ENCODE results near the gene CTDSPL. TPM values are rescaled to one million over a fixed set of nuclear protein-coding genes. Genes with fewer than 3 reads are reported as not detected.
A peak's percentile ranks its signal among the peaks of the same experiment; 100 is the strongest.

CTDSPL gene
- total and polyA plus RNA-seq, 7 donors: 2.7 to 24.6 (median 6.8) TPM

GRCh38 chr3:37906734-37907282 lies 45.1 kb downstream of the CTDSPL start:
- ATAC-seq: no peak
- WGBS, 3 donors: 48 to 72% (median 53%) methylated on average over 5 of the region's 5 CpGs
- Histone ChIP-seq H3K27me3 (ENCODE audit: insufficient read depth in 3 of 3, low read length in 2 of 3) (no peaks in the 10 kb centered on the region), H3K4me1 (peaks cover 16% of the 10 kb centered on the region), H3K4me3 (no peak overlapping the region), H3K27ac (peak overlapping the region; percentile 51), H3K36me3 (ENCODE audit: insufficient read depth in 1 of 2, low read depth in 1 of 2) (no peaks in the 10 kb centered on the region), H3K9me3 (no peaks in the 10 kb centered on the region)
- TF ChIP-seq CTCF (IDR thresholded peaks at IDR 0.05): no peak
- DNase-seq: no peak
- intact Hi-C loops (cut with DNase I): no loop called here

- Histone ChIP-seq H3K4me3 (no peak overlapping the region), H3K27me3 (ENCODE audit: insufficient read depth in 3 of 3, low read length in 2 of 3) (no peaks in the 10 kb centered on the region), H3K9me3 (no peaks in the 10 kb centered on the region), H3K27ac (no peak overlapping the region), H3K4me1 (peaks cover 16% of the 10 kb centered on the region), H3K36me3 (ENCODE audit: insufficient read depth in 1 of 2, low read depth in 1 of 2) (no peaks in the 10 kb centered on the region)
- WGBS, 3 donors: 72 to 90% (median 88%) methylated on average over 2 of the region's 2 CpGs
- TF ChIP-seq CTCF (IDR thresholded peaks at IDR 0.05): no peak
- intact Hi-C loops (cut with DNase I): no loop called here
- DNase-seq: no peak
- no peak for ATAC-seq
Observed at GRCh38 chr3:37907371-37907770, 45.7 kb downstream of the CTDSPL start.

- Histone ChIP-seq H3K27me3 (ENCODE audit: insufficient read depth in 3 of 3, low read length in 2 of 3) (no peaks in the 10 kb centered on the region), H3K9me3 (no peaks in the 10 kb centered on the region), H3K4me3 (no peak overlapping the region), H3K36me3 (ENCODE audit: insufficient read depth in 1 of 2, low read depth in 1 of 2) (no peaks in the 10 kb centered on the region), H3K4me1 (peaks cover 16% of the 10 kb centered on the region), H3K27ac (no peak overlapping the region)
- 63 to 83% (median 75%) methylated on average over 6 of the region's 6 CpGs for WGBS, 3 donors
- intact Hi-C loops (cut with DNase I): no loop called here
- DNase-seq (no peak), ATAC-seq (no peak)
- TF ChIP-seq CTCF (IDR thresholded peaks at IDR 0.05): no peak
Observed at GRCh38 chr3:37907906-37908305, 46.2 kb downstream of the CTDSPL start.

GRCh38 chr3:37909067-37909911 lies 47.6 kb downstream of the CTDSPL start:
- Histone ChIP-seq H3K9me3 (no peaks in the 10 kb centered on the region), H3K27me3 (ENCODE audit: insufficient read depth in 3 of 3, low read length in 2 of 3) (no peaks in the 10 kb centered on the region), H3K36me3 (ENCODE audit: insufficient read depth in 1 of 2, low read depth in 1 of 2) (no peaks in the 10 kb centered on the region), H3K4me1 (peaks cover 16% of the 10 kb centered on the region), H3K4me3 (no peak overlapping the region), H3K27ac (no peak overlapping the region)
- ATAC-seq (peak in 1 of 4 donors; percentile 42), DNase-seq (no peak)
- WGBS, 3 donors: 70 to 80% (median 71%) methylated on average over 5 of the region's 5 CpGs
- no peak for TF ChIP-seq CTCF (IDR thresholded peaks at IDR 0.05)
- intact Hi-C loops (cut with DNase I): no loop called here

All from psoas muscle (tissue), 8 donors.